Neuronal stem cell (in vitro differentiated cells): Measurements from ENCODE around the gene CENPQ. TPM values are rescaled to one million over a fixed set of nuclear protein-coding genes. Genes with fewer than 3 reads are reported as not detected.

Source experiments
- DNase-seq: peaks from one replicate; pipeline ENCODE4 v3.0.0-alpha.2; 2013; ENCODE audit warnings: low spot score
- H2AFZ ChIP-seq: one replicate; pipeline ENCODE4 v1.6.1; 2013; ENCODE audit warnings: mild to moderate bottlenecking, low read length, inconsistent platforms
- H2AK5ac ChIP-seq: 2 replicates; pipeline ENCODE4 v1.6.1; 2013; ENCODE audit warnings: low read depth, mild to moderate bottlenecking, inconsistent platforms, low read length, moderate library complexity, mixed read lengths
- H2BK120ac ChIP-seq: 2 replicates; pipeline ENCODE4 v1.6.1; 2013; ENCODE audit warnings: low read depth, mild to moderate bottlenecking, inconsistent platforms, low read length, moderate library complexity, mixed read lengths
- H2BK12ac ChIP-seq: one replicate; pipeline ENCODE4 v1.6.1; 2013; ENCODE audit warnings: low read length, inconsistent platforms
- H2BK15ac ChIP-seq: 2 replicates; pipeline ENCODE4 v1.6.1; 2013; ENCODE audit warnings: mild to moderate bottlenecking, low read length, inconsistent platforms, mixed read lengths
- H2BK5ac ChIP-seq: one replicate; pipeline ENCODE4 v1.6.1; 2013; ENCODE audit warnings: inconsistent platforms, mild to moderate bottlenecking, low read length, moderate library complexity
- H3K14ac ChIP-seq: one replicate; pipeline ENCODE4 v1.6.1; 2013; ENCODE audit warnings: low read length, inconsistent platforms
- H3K18ac ChIP-seq: 2 replicates; pipeline ENCODE4 v1.6.1; 2013; ENCODE audit warnings: low read length, inconsistent platforms
- H3K23ac ChIP-seq: 2 replicates; pipeline ENCODE4 v1.6.1; 2013; ENCODE audit warnings: low read depth, mild to moderate bottlenecking, mixed read lengths, low read length, inconsistent platforms; ENCODE audit not compliant: poor library complexity
- H3K27ac ChIP-seq: replicated peaks from 3 replicates; pipeline ENCODE4 v1.5.1; 2013; ENCODE audit warnings: low read length, inconsistent platforms
- H3K27me3 ChIP-seq, 3 experiments: 2 replicates each; pipeline ENCODE4 v1.6.1; 2013; ENCODE audit warnings: low read length in 3 of 3, mild to moderate bottlenecking in 2 of 3, inconsistent platforms in 1 of 3, low read depth in 1 of 3, mixed read lengths in 1 of 3, moderate library complexity in 1 of 3; ENCODE audit not compliant: control insufficient read depth in 3 of 3, insufficient read depth in 3 of 3
- H3K36me3 ChIP-seq, 2 donors: replicated peaks in 1 of 2; 2 replicates each; pipeline ENCODE4 v1.6.1; 2013; ENCODE audit warnings: low read length in 2 of 2; ENCODE audit not compliant: control insufficient read depth in 2 of 2, insufficient read depth in 2 of 2
- H3K4ac ChIP-seq: 2 replicates; pipeline ENCODE4 v1.6.1; 2013; ENCODE audit warnings: inconsistent platforms, mild to moderate bottlenecking, low read length, moderate library complexity
- H3K4me1 ChIP-seq, 2 donors: 1 replicate in 1 of 2; 2 replicates in 1 of 2; pipeline ENCODE4 v1.6.1; 2013; ENCODE audit warnings: low read length in 2 of 2, low read depth in 1 of 2; ENCODE audit not compliant: control insufficient read depth in 2 of 2, insufficient read depth in 1 of 2
- H3K4me2 ChIP-seq: one replicate; pipeline ENCODE4 v1.6.1; 2013; ENCODE audit warnings: mild to moderate bottlenecking, low read length, inconsistent platforms; ENCODE audit not compliant: insufficient read depth, poor library complexity, severe bottlenecking
- H3K4me3 ChIP-seq, 2 donors: 2 replicates each; pipeline ENCODE4 v1.5.1; 2013; ENCODE audit warnings: low read length in 2 of 2, mild to moderate bottlenecking in 2 of 2, inconsistent platforms in 1 of 2, moderate library complexity in 1 of 2
- H3K79me1 ChIP-seq: one replicate; pipeline ENCODE4 v1.6.1; 2013; ENCODE audit warnings: low read depth, mild to moderate bottlenecking, inconsistent platforms, low read length, moderate library complexity
- H3K9ac ChIP-seq: one replicate; pipeline ENCODE4 v1.6.1; 2013; ENCODE audit warnings: mild to moderate bottlenecking, low read depth, low read length, inconsistent platforms; ENCODE audit not compliant: poor library complexity
- H3K9me3 ChIP-seq, 2 donors: replicated peaks in 1 of 2; 2 replicates each; pipeline versions ENCODE3 to v1.6.1; 2013; ENCODE audit warnings: low read length in 2 of 2, mild to moderate bottlenecking in 2 of 2, inconsistent platforms in 1 of 2, low read depth in 1 of 2, mixed read lengths in 1 of 2, moderate library complexity in 1 of 2; ENCODE audit not compliant: control insufficient read depth in 2 of 2, insufficient read depth in 1 of 2
- H4K8ac ChIP-seq: one replicate; pipeline ENCODE4 v1.6.1; 2013; ENCODE audit warnings: low read depth, mild to moderate bottlenecking, inconsistent platforms, low read length, moderate library complexity
- H4K91ac ChIP-seq: one replicate; pipeline ENCODE4 v1.6.1; 2013; ENCODE audit warnings: low read length, low read depth, mild to moderate bottlenecking, inconsistent platforms; ENCODE audit not compliant: poor library complexity
- WGBS, 2 donors: extraction: QIAGEN DNeasy Blood & Tissue Kit; methylation state at CpG; one replicate each; pipeline ENCODE4 v1.1.7; 2013; ENCODE audit warnings: missing lambda C conversion rate in 2 of 2, mixed read lengths in 1 of 2; ENCODE audit not compliant: insufficient read length in 2 of 2, insufficient replicate concordance in 1 of 2; ENCODE audit errors: extremely low coverage in 2 of 2; 5-methylcytosine and 5-hydroxymethylcytosine counted together
- polyA plus RNA-seq, 2 experiments: library from polyadenylated mRNA; stranded (reverse); fragments of 200-250 nt; gene quantifications; one replicate each; pipeline ENCODE4 v1.2.3, GENCODE V29; 2013

CENPQ gene
- 26.5 TPM for polyA plus RNA-seq (2013, experiment 1 of 2)
- polyA plus RNA-seq (2013, experiment 2 of 2), result 27.0 TPM

GRCh38 chr6:49462927-49463611 is at the start of gene CENPQ, which contains the start of gene MMUT:
TSS of gene CENPQ (plus strand) at chr6:49463370. CDS start at chr6:49470177, 6,807 bp downstream.
TSS of gene MMUT (minus strand) at chr6:49463253. CDS start at chr6:49459466, 3,787 bp downstream.
- H3K4me1 ChIP-seq, result peaks cover 0 to 3% of the 10 kb centered on the region in 2 donors
- no peak within 1 kb of the TSS for H3K27ac ChIP-seq
- no peak within 1 kb of the TSS for H4K8ac ChIP-seq
- no peak within 1 kb of the TSS for H3K14ac ChIP-seq
- no peaks in the 10 kb centered on the region for H3K9me3 ChIP-seq
- peaks cover 0 to 23% of the 10 kb centered on the region in 2 donors for H3K36me3 ChIP-seq
- peak; percentile 92 for DNase-seq
- H3K9ac ChIP-seq, result peak within 1 kb of the TSS; percentile 65
- H3K4ac ChIP-seq, result no peak within 1 kb of the TSS
- no peak within 1 kb of the TSS for H2BK12ac ChIP-seq
- H3K4me3 ChIP-seq, result peak within 1 kb of the TSS; percentile 82 to 84
- peak within 1 kb of the TSS; percentile 78 for H3K4me2 ChIP-seq
- H3K18ac ChIP-seq, result peak within 1 kb of the TSS; percentile 39
- H4K91ac ChIP-seq, result no peak within 1 kb of the TSS
- H2BK120ac ChIP-seq, result no peak within 1 kb of the TSS
- no peak within 1 kb of the TSS for H2BK5ac ChIP-seq
- no peak within 1 kb of the TSS for H2BK15ac ChIP-seq
- H3K79me1 ChIP-seq, result peaks cover 4% of the 10 kb centered on the region
- H3K23ac ChIP-seq, result no peak within 1 kb of the TSS
- no CpG with 5 or more reads among the region's 37 CpGs for WGBS, 2 donors
- no peak within 1 kb of the TSS for H2AK5ac ChIP-seq
- H2AFZ ChIP-seq, result peak within 1 kb of the TSS; percentile 87
- no peaks in the 10 kb centered on the region for H3K27me3 ChIP-seq

GRCh38 chr6:49415358-49415757 is 47.8 kb upstream of the CENPQ start:
- H2AFZ ChIP-seq, result no peak overlapping the region
- no peak overlapping the region for H3K4me2 ChIP-seq
- no peak overlapping the region for H3K23ac ChIP-seq
- no peak overlapping the region for H2AK5ac ChIP-seq
- H3K79me1 ChIP-seq, result no peaks in the 10 kb centered on the region
- H3K9me3 ChIP-seq, result no peaks in the 10 kb centered on the region
- H3K4me3 ChIP-seq, result no peak overlapping the region
- no peak overlapping the region for H2BK15ac ChIP-seq
- H2BK5ac ChIP-seq, result no peak overlapping the region
- H2BK12ac ChIP-seq, result no peak overlapping the region
- H3K14ac ChIP-seq, result no peak overlapping the region
- no peak for DNase-seq
- no peaks in the 10 kb centered on the region for H3K4me1 ChIP-seq
- no peak overlapping the region for H3K9ac ChIP-seq
- H2BK120ac ChIP-seq, result no peak overlapping the region
- H4K91ac ChIP-seq, result no peak overlapping the region
- H3K18ac ChIP-seq, result no peak overlapping the region
- WGBS, 2 donors, result no CpG with 5 or more reads among the region's 1 CpG
- no peak overlapping the region for H4K8ac ChIP-seq
- H3K27me3 ChIP-seq, result no peaks in the 10 kb centered on the region
- no peaks in the 10 kb centered on the region for H3K36me3 ChIP-seq
- no peak overlapping the region for H3K4ac ChIP-seq
- no peak overlapping the region for H3K27ac ChIP-seq

- H3K27ac ChIP-seq, result no peak overlapping the region
Observed at GRCh38 chr6:49416195-49416594, 47.0 kb upstream of the CENPQ start.

GRCh38 chr6:49423817-49424216 is 39.4 kb upstream of the CENPQ start:
- Histone ChIP-seq H3K4me2 (no peak overlapping the region), H3K36me3 (no peaks in the 10 kb centered on the region), H3K4me3 (no peak overlapping the region), H3K23ac (no peak overlapping the region), H4K91ac (no peak overlapping the region), H3K14ac (no peak overlapping the region), H2BK120ac (no peak overlapping the region), H2BK12ac (no peak overlapping the region), H2AK5ac (no peak overlapping the region), H3K9ac (no peak overlapping the region), H2AFZ (no peak overlapping the region), H4K8ac (no peak overlapping the region), H3K79me1 (no peaks in the 10 kb centered on the region), H3K9me3 (no peaks in the 10 kb centered on the region), H3K4ac (no peak overlapping the region), H2BK5ac (no peak overlapping the region), H3K27me3 (no peaks in the 10 kb centered on the region), H2BK15ac (no peak overlapping the region), H3K27ac (no peak overlapping the region), H3K4me1 (no peaks in the 10 kb centered on the region), H3K18ac (no peak overlapping the region)
- no CpG with 5 or more reads among the region's 1 CpG for WGBS, 2 donors
- no peak for DNase-seq

More at GRCh38 chr6:49416195-49416594, 47.0 kb upstream of the CENPQ start:
- Histone ChIP-seq H3K4me3 (no peak overlapping the region), H3K23ac (no peak overlapping the region), H3K9ac (no peak overlapping the region), H3K18ac (no peak overlapping the region), H2BK5ac (no peak overlapping the region), H4K8ac (no peak overlapping the region), H2BK12ac (no peak overlapping the region), H3K36me3 (no peaks in the 10 kb centered on the region), H3K79me1 (no peaks in the 10 kb centered on the region), H4K91ac (no peak overlapping the region), H3K9me3 (no peaks in the 10 kb centered on the region), H3K4me1 (no peaks in the 10 kb centered on the region), H2BK15ac (no peak overlapping the region), H3K4ac (no peak overlapping the region), H2BK120ac (no peak overlapping the region), H3K4me2 (no peak overlapping the region), H3K14ac (no peak overlapping the region), H2AK5ac (no peak overlapping the region), H3K27me3 (no peaks in the 10 kb centered on the region), H2AFZ (no peak overlapping the region)
- no peak for DNase-seq
- WGBS, 2 donors, result no CpG with 5 or more reads among the region's 4 CpGs
